Stomach (tissue), 4 donors: ENCODE results near the gene PDE9A.

ENCODE experiments used
- EP300 ChIP-seq: sonication (generic); formaldehyde crosslinking; IDR thresholded peaks from one replicate; pipeline ENCODE4 v1.6.1; 2017; ENCODE audit warnings: antibody characterized with exemption
- TF ChIP-seq, protein P1 (sequence below), 7 experiments: fragments of 450-650 bp in 4 of 7; fragments of 200-600 bp in 3 of 7; sonication (generic) in 3 of 7; IDR thresholded peaks; one replicate each; pipeline ENCODE4 v1.5.1; 2016 to 2019; ENCODE audit warnings: antibody characterized with exemption in 7 of 7, control low read depth in 2 of 7, mild to moderate bottlenecking in 1 of 7

- TF ChIP-seq, protein P1, sequence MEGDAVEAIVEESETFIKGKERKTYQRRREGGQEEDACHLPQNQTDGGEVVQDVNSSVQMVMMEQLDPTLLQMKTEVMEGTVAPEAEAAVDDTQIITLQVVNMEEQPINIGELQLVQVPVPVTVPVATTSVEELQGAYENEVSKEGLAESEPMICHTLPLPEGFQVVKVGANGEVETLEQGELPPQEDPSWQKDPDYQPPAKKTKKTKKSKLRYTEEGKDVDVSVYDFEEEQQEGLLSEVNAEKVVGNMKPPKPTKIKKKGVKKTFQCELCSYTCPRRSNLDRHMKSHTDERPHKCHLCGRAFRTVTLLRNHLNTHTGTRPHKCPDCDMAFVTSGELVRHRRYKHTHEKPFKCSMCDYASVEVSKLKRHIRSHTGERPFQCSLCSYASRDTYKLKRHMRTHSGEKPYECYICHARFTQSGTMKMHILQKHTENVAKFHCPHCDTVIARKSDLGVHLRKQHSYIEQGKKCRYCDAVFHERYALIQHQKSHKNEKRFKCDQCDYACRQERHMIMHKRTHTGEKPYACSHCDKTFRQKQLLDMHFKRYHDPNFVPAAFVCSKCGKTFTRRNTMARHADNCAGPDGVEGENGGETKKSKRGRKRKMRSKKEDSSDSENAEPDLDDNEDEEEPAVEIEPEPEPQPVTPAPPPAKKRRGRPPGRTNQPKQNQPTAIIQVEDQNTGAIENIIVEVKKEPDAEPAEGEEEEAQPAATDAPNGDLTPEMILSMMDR (IDR thresholded peaks at IDR 0.05) = no peak
- no peak for TF ChIP-seq EP300
Measured at GRCh38 chr21:42798106-42798505, 144.7 kb downstream of the PDE9A start.
